ENCODE results near the gene COQ10A. TPM values are rescaled to one million over a fixed set of nuclear protein-coding genes. Genes with fewer than 3 reads are reported as not detected.
A peak's percentile ranks its signal among the peaks of the same experiment; 100 is the strongest.
"Not testable (repeated sequence)": the region's sequence is repeated elsewhere in the genome, so short reads cannot be mapped to it uniquely, and the experiment has no call there.

COQ10A gene
- total and polyA plus RNA-seq, 10 of the 15 experiments (the other 5 are each of a cell fraction or from before 2014, with no cell fraction given): 3.3 to 19.5 (median 6.9) TPM

GRCh38 chr12:56282579-56282978 is 15.8 kb downstream of the COQ10A start:
- no TSS peak for BruUV-seq (replicated peaks)
- intact Hi-C loops (cut with micrococcal nuclease; ENCODE audit: unreplicated experiment): no loop called here
- POLR2A ChIA-PET: no interaction called here
- Histone ChIP-seq H4K20me1 (ENCODE audit: control insufficient read depth, insufficient read depth) (no peaks in the 10 kb centered on the region), H3K36me3 (ENCODE audit: control insufficient read depth in 2 of 2, insufficient read depth in 2 of 2, low read length in 1 of 2) (peaks cover 6 to 29% of the 10 kb centered on the region in 2 experiments), H3K27ac (ENCODE audit: control insufficient read depth, insufficient read depth) (no peak overlapping the region), H3K4me2 (ENCODE audit: control insufficient read depth, insufficient read depth) (no peak overlapping the region), H3K4me1 (ENCODE audit: control insufficient read depth, insufficient read depth, low read length) (no peaks in the 10 kb centered on the region), H3K79me2 (ENCODE audit: control insufficient read depth, insufficient read depth, low read length) (no peaks in the 10 kb centered on the region; the same call in 1 of the 2 replicates), H2AFZ (ENCODE audit: control insufficient read depth, low read depth, low read length) (no peak overlapping the region), H3K9me3 (replicated peaks; ENCODE audit: control insufficient read depth, insufficient read depth, low read length) (no peaks in the 10 kb centered on the region), H3K27me3 (replicated peaks in 1 of 2; ENCODE audit: control insufficient read depth in 2 of 2, insufficient read depth in 2 of 2, low read length in 1 of 2) (no peaks in the 10 kb centered on the region), H3K4me3 (no peak overlapping the region), H3K9ac (ENCODE audit: control insufficient read depth, insufficient read depth, low read length) (no peak overlapping the region)
- in situ Hi-C loops (cut with MboI): no loop called here
- DNase-seq (ENCODE audit: low read depth, low spot score) (no peak), ATAC-seq (no peak), FAIRE-seq (peak; percentile 52)
- TF ChIP-seq CHD4 (IDR thresholded peaks at IDR 0.05): no peak
- TF ChIP-seq, protein P1, sequence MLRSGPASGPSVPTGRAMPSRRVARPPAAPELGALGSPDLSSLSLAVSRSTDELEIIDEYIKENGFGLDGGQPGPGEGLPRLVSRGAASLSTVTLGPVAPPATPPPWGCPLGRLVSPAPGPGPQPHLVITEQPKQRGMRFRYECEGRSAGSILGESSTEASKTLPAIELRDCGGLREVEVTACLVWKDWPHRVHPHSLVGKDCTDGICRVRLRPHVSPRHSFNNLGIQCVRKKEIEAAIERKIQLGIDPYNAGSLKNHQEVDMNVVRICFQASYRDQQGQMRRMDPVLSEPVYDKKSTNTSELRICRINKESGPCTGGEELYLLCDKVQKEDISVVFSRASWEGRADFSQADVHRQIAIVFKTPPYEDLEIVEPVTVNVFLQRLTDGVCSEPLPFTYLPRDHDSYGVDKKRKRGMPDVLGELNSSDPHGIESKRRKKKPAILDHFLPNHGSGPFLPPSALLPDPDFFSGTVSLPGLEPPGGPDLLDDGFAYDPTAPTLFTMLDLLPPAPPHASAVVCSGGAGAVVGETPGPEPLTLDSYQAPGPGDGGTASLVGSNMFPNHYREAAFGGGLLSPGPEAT (IDR thresholded peaks at IDR 0.05; ENCODE audit: low read depth): no peak
- TF ChIP-seq MTA2 (IDR thresholded peaks at IDR 0.05; ENCODE audit: low read depth): no peak
- no peak for TF ChIP-seq BACH1 (IDR thresholded peaks at IDR 0.05; ENCODE audit: borderline replicate concordance)
- TF ChIP-seq HDAC6 (IDR thresholded peaks at IDR 0.05; ENCODE audit: unreplicated experiment): no peak
- TF ChIP-seq NFYA (IDR thresholded peaks at IDR 0.05; ENCODE audit: borderline replicate concordance, low read depth, low read length): no peak
- TF ChIP-seq RAD51 (IDR thresholded peaks at IDR 0.05): no peak
- no peak for TF ChIP-seq LARP7 (IDR thresholded peaks at IDR 0.05)
- TF ChIP-seq BCL11A (IDR thresholded peaks at IDR 0.05; ENCODE audit: low read depth, low read length): no peak
- TF ChIP-seq, protein P2, sequence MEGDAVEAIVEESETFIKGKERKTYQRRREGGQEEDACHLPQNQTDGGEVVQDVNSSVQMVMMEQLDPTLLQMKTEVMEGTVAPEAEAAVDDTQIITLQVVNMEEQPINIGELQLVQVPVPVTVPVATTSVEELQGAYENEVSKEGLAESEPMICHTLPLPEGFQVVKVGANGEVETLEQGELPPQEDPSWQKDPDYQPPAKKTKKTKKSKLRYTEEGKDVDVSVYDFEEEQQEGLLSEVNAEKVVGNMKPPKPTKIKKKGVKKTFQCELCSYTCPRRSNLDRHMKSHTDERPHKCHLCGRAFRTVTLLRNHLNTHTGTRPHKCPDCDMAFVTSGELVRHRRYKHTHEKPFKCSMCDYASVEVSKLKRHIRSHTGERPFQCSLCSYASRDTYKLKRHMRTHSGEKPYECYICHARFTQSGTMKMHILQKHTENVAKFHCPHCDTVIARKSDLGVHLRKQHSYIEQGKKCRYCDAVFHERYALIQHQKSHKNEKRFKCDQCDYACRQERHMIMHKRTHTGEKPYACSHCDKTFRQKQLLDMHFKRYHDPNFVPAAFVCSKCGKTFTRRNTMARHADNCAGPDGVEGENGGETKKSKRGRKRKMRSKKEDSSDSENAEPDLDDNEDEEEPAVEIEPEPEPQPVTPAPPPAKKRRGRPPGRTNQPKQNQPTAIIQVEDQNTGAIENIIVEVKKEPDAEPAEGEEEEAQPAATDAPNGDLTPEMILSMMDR (IDR thresholded peaks at IDR 0.05 in 2 of 3, conservative IDR thresholded peaks at IDR 0.05 in 1 of 3; ENCODE audit: control insufficient read depth in 2 of 3, extremely low read depth in 1 of 3, insufficient read depth in 1 of 3, low read depth in 3 of 3, low read length in 3 of 3): no peak
- no peak for TF ChIP-seq RUNX3 (IDR thresholded peaks at IDR 0.05; ENCODE audit: low read length)
- no peak for TF ChIP-seq ZNF207 (IDR thresholded peaks at IDR 0.05; ENCODE audit: borderline replicate concordance)
- TF ChIP-seq CREB1 (IDR thresholded peaks at IDR 0.05; ENCODE audit: low read depth): no peak
- TF ChIP-seq, protein P3, sequence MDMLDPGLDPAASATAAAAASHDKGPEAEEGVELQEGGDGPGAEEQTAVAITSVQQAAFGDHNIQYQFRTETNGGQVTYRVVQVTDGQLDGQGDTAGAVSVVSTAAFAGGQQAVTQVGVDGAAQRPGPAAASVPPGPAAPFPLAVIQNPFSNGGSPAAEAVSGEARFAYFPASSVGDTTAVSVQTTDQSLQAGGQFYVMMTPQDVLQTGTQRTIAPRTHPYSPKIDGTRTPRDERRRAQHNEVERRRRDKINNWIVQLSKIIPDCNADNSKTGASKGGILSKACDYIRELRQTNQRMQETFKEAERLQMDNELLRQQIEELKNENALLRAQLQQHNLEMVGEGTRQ (IDR thresholded peaks at IDR 0.05; ENCODE audit: borderline replicate concordance, low read depth, low read length): no peak
- 95% methylated on average over 2 of the region's 2 CpGs for WGBS (ENCODE audit: insufficient coverage, insufficient replicate concordance, low lambda C conversion rate, missing lambda C conversion rate)
- RAD21 ChIA-PET (ENCODE audit: unreplicated experiment): no interaction called here
- SMC1A ChIA-PET (ENCODE audit: uncharacterized antibody, unreplicated experiment): interaction anchor here (0.6 to 0.9 kb wide), 2 partner anchors 13 to 126 kb away, joined by 3 to 4 read pairs; no protein-coding TSS in a partner anchor
- CTCF ChIA-PET: no interaction called here

GRCh38 chr12:56284263-56284662 is 17.5 kb downstream of the COQ10A start:
- H3K9me3 ChIP-seq (replicated peaks; ENCODE audit: control insufficient read depth, insufficient read depth, low read length); H3K27ac ChIP-seq (ENCODE audit: control insufficient read depth, insufficient read depth); BruUV-seq (replicated peaks); H4K20me1 ChIP-seq (ENCODE audit: control insufficient read depth, insufficient read depth); H3K27me3 ChIP-seq (replicated peaks in 1 of 2; ENCODE audit: control insufficient read depth in 2 of 2, insufficient read depth in 2 of 2, low read length in 1 of 2); H3K4me1 ChIP-seq (ENCODE audit: control insufficient read depth, insufficient read depth, low read length); H3K4me2 ChIP-seq (ENCODE audit: control insufficient read depth, insufficient read depth); DNase-seq (ENCODE audit: low read depth, low spot score); FAIRE-seq; intact Hi-C loops (cut with micrococcal nuclease; ENCODE audit: unreplicated experiment); H3K4me3 ChIP-seq; H3K79me2 ChIP-seq (ENCODE audit: control insufficient read depth, insufficient read depth, low read length); H2AFZ ChIP-seq (ENCODE audit: control insufficient read depth, low read depth, low read length); H3K9ac ChIP-seq (ENCODE audit: control insufficient read depth, insufficient read depth, low read length); ATAC-seq; in situ Hi-C loops (cut with MboI): not testable (repeated sequence)
- RAD21 ChIA-PET (ENCODE audit: unreplicated experiment): interaction anchor here (1.6 kb wide), 1 partner anchor 179 kb away, joined by 4 read pairs; no protein-coding TSS in a partner anchor
- peaks cover 7 to 24% of the 10 kb centered on the region in 2 experiments for H3K36me3 ChIP-seq (ENCODE audit: control insufficient read depth in 2 of 2, insufficient read depth in 2 of 2, low read length in 1 of 2)
- CTCF ChIA-PET: interaction anchor here (0.6 kb wide), 1 partner anchor 1302 kb away, joined by 4 read pairs; no protein-coding TSS in a partner anchor
- WGBS (ENCODE audit: insufficient coverage, insufficient replicate concordance, low lambda C conversion rate, missing lambda C conversion rate): 67% methylated on average over 3 of the region's 5 CpGs
- POLR2A ChIA-PET: interaction anchor here (0.7 to 1.4 kb wide), 2 partner anchors 14 to 18 kb away, joined by 3 to 4 read pairs; no protein-coding TSS in a partner anchor
- SMC1A ChIA-PET (ENCODE audit: uncharacterized antibody, unreplicated experiment): interaction anchor here (0.6 to 1.5 kb wide), 3 partner anchors 15 to 1414 kb away, joined by 3 to 6 read pairs (median 4); no protein-coding TSS in a partner anchor
